Calu3 (cell line): ENCODE results near the gene CDKN2B-AS1. TPM values are rescaled to one million over a fixed set of nuclear protein-coding genes. Genes with fewer than 3 reads are reported as not detected.

Source experiments
- BruUV-seq: library from RNA; stranded (reverse); fragments of 400-500 nt; replicated peaks from 2 replicates; lab custom pipeline; 2021; lab: Mats Ljungman, UMichigan
- CTCF ChIA-PET: fragments of 300-600 bp; sonication (Branson Sonifier 250); formaldehyde crosslinking; loops from one replicate; lab custom pipeline; 2022; ENCODE audit warnings: antibody characterized with exemption; lab: Charles Lee
- DNase-seq: peaks from one replicate; pipeline ENCODE4 v3.0.0; 2022
- H3K27ac Mint-ChIP-seq: one replicate; pipeline ENCODE4 v1.8.0; 2022; ENCODE audit warnings: mixed read lengths; ENCODE audit not compliant: unreplicated experiment
- H3K27me3 Mint-ChIP-seq: one replicate; pipeline ENCODE4 v1.8.0; 2022; ENCODE audit warnings: mixed read lengths; ENCODE audit not compliant: unreplicated experiment
- H3K36me3 Mint-ChIP-seq: one replicate; pipeline ENCODE4 v1.8.0; 2022; ENCODE audit warnings: mild to moderate bottlenecking, moderate library complexity, mixed read lengths; ENCODE audit not compliant: insufficient read depth, unreplicated experiment
- H3K4me1 Mint-ChIP-seq: one replicate; pipeline ENCODE4 v1.8.0; 2022; ENCODE audit warnings: mild to moderate bottlenecking, low read depth, mixed read lengths; ENCODE audit not compliant: unreplicated experiment
- H3K4me3 Mint-ChIP-seq: one replicate; pipeline ENCODE4 v1.8.0; 2022; ENCODE audit warnings: mild to moderate bottlenecking, low read depth, moderate library complexity, mixed read lengths; ENCODE audit not compliant: unreplicated experiment
- H3K9me3 Mint-ChIP-seq: one replicate; pipeline ENCODE4 v1.8.0; 2022; ENCODE audit warnings: low read depth, mixed read lengths; ENCODE audit not compliant: unreplicated experiment
- intact Hi-C: fragments of 100-400 bp; cut with micrococcal nuclease; formaldehyde crosslinking; loops from one replicate; pipeline ENCODE4 v1.10.0; 2022; ENCODE audit not compliant: unreplicated experiment
- total RNA-seq: library from RNA; stranded (reverse); gene quantifications from 2 replicates; pipeline ENCODE4 v1.2.3, GENCODE V29; 2022
- TF ChIP-seq, protein P1 (sequence below): fragments of 200-600 bp; IDR thresholded peaks from one replicate; pipeline ENCODE4 v1.8.0; 2022; ENCODE audit warnings: antibody characterized with exemption; ENCODE audit not compliant: unreplicated experiment

Gene CDKN2B-AS1
- total RNA-seq, 1 experiment from 2014 or later = 8.9 TPM

DNA sequence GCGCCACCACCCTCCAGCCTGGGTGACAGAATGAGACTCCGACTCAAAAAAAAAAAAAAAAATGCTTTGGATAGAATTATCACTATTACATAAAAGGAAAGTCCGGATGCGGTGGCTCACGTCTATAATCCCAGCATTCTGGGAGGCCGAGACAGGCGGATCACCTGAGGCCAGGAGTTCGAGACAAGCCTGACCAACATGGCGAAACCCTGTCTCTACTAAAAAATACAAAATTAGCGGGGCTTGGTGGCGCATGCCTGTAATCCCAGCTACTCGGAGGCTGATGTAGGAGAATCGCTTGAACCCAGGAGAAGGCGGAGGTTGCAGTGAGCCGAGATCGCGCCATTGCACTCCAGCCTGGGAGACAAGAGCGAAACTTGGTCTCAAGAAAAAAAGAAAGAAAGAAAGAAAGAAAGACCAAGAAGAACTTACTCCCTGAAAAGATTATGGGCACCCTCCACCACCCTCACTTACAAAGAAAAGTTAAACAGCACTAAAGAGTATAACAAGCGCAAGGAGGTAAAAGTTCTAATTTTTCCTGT is 18.2 kb upstream of the CDKN2B-AS1 start:
- no peak for DNase-seq
- no peak overlapping the region for H3K27ac Mint-ChIP-seq
- H3K27me3 Mint-ChIP-seq = no peaks in the 10 kb centered on the region
- no peak overlapping the region for H3K4me3 Mint-ChIP-seq
- H3K9me3 Mint-ChIP-seq = no peaks in the 10 kb centered on the region
- peaks cover 63% of the 10 kb centered on the region for H3K36me3 Mint-ChIP-seq
- intact Hi-C loops = no loop called here
- no TSS peak for BruUV-seq
- H3K4me1 Mint-ChIP-seq = peaks cover 27% of the 10 kb centered on the region
- TF ChIP-seq, protein P1, sequence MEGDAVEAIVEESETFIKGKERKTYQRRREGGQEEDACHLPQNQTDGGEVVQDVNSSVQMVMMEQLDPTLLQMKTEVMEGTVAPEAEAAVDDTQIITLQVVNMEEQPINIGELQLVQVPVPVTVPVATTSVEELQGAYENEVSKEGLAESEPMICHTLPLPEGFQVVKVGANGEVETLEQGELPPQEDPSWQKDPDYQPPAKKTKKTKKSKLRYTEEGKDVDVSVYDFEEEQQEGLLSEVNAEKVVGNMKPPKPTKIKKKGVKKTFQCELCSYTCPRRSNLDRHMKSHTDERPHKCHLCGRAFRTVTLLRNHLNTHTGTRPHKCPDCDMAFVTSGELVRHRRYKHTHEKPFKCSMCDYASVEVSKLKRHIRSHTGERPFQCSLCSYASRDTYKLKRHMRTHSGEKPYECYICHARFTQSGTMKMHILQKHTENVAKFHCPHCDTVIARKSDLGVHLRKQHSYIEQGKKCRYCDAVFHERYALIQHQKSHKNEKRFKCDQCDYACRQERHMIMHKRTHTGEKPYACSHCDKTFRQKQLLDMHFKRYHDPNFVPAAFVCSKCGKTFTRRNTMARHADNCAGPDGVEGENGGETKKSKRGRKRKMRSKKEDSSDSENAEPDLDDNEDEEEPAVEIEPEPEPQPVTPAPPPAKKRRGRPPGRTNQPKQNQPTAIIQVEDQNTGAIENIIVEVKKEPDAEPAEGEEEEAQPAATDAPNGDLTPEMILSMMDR = no peak
- CTCF ChIA-PET = interaction anchor here (1.0 kb wide), 1 partner anchor 18 kb away, joined by 4 read pairs; the partner anchor contains the start of genes CDKN2A and CDKN2B-AS1

DNA sequence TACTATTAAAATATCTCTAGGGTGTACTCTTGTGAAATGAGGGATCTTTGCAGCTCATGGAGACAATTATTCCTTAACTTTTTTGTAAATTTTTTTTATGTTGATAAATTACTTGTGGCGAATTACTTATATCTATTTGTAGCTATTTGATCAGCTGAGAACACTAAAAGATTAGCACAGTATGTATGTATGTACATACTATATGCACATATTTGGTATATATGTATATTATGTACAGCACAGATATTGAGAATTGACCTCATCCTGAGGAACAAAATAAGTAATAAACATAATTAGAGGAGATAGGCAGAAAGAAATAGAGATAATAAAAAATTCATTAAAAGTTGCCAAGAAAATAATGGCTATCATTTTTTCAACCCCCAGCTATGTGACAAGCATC is 12.2 kb upstream of the CDKN2B-AS1 start:
- no peak overlapping the region for H3K27ac Mint-ChIP-seq
- intact Hi-C loops = no loop called here
- no TSS peak for BruUV-seq
- H3K9me3 Mint-ChIP-seq = no peaks in the 10 kb centered on the region
- no peak overlapping the region for H3K4me3 Mint-ChIP-seq
- CTCF ChIA-PET = interaction anchor here (0.7 kb wide), 1 partner anchor 828 kb away, joined by 3 read pairs; no protein-coding TSS in a partner anchor
- TF ChIP-seq, protein P1 = no peak
- no peak for DNase-seq
- peaks cover 35% of the 10 kb centered on the region for H3K4me1 Mint-ChIP-seq
- peaks cover 32% of the 10 kb centered on the region for H3K36me3 Mint-ChIP-seq
- H3K27me3 Mint-ChIP-seq = no peaks in the 10 kb centered on the region

DNA sequence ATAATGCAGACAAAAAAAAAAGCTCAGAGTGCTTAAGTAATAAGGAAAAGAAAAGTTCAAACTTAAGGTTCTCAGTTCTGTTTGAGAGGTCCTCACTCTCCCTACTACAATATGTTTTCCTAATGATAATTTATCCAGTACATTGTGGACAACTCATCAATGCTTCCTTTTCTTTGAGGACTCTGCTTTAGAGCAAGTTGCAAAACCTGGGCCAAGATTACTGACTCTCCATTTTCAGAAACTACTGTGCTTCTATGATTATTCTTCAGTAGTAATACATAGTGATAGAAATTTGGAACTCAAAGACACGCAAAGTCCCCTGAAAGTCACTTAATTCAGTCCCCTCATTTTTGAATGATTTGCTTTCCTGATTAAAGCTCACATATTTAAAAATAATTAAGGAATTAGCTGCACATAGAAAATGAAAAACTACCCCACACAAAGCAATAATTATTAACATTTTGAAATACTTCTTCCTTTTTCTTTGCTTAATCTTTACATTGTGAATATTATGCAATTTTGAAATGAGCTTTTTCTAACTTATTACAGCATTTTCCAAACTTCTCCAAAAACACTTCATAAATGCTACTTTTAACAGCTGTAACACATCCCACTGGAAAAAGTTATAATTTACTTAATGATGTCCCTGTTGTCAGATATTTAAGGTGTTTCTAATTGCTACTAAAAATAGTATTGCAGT is 11.6 kb upstream of the CDKN2B-AS1 start:
- H3K9me3 Mint-ChIP-seq = no peaks in the 10 kb centered on the region
- H3K4me1 Mint-ChIP-seq = peaks cover 35% of the 10 kb centered on the region
- H3K4me3 Mint-ChIP-seq = no peak overlapping the region
- no peak for DNase-seq
- H3K27ac Mint-ChIP-seq = peak overlapping the region; percentile 23
- BruUV-seq = no TSS peak
- H3K36me3 Mint-ChIP-seq = peaks cover 36% of the 10 kb centered on the region
- TF ChIP-seq, protein P1 = no peak
- H3K27me3 Mint-ChIP-seq = no peaks in the 10 kb centered on the region
- intact Hi-C loops = no loop called here
- CTCF ChIA-PET = interaction anchor here (0.6 to 1.1 kb wide), 2 partner anchors 51 to 126 kb away, joined by 3 read pairs; no protein-coding TSS in a partner anchor

DNA sequence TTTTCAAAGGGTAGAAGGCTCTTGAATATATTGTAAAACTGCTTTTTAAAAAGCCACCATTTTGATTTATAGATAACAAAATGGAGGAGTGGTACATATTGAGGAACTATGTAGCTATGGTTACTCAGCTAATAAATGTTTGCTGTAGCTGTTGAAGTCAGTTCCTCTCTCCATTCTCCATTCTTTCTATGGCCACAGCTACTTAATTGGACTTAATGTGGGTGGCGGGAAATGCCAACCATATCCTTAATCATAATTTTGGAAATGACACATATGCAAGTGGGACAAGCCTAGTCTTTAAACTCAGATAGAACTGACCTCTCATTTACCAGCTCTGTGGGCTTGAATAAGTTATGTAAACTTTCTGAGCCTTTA is 11.0 kb upstream of the CDKN2B-AS1 start:
- no TSS peak for BruUV-seq
- no peaks in the 10 kb centered on the region for H3K9me3 Mint-ChIP-seq
- no peak for DNase-seq
- CTCF ChIA-PET = interaction anchor here (0.6 to 1.1 kb wide), 2 partner anchors 11 to 52 kb away, joined by 3 read pairs; partner anchors contain the start of gene CDKN2B-AS1
- TF ChIP-seq, protein P1 = no peak
- no peak overlapping the region for H3K4me3 Mint-ChIP-seq
- H3K27ac Mint-ChIP-seq = peak overlapping the region; percentile 23
- H3K4me1 Mint-ChIP-seq = peaks cover 30% of the 10 kb centered on the region
- H3K36me3 Mint-ChIP-seq = peaks cover 38% of the 10 kb centered on the region
- intact Hi-C loops = no loop called here
- H3K27me3 Mint-ChIP-seq = no peaks in the 10 kb centered on the region
